DOHH2 (cell line): ENCODE measurements around the gene VWA3B.
"Not testable (repeated sequence)": the region's sequence is repeated elsewhere in the genome, so short reads cannot be mapped to it uniquely, and the experiment has no call there.

Experiments used
- H3F3A ChIP-seq: fragments of 200-600 bp; sonication (generic), shearing (Covaris generic); 2 replicates; pipeline ENCODE4 v1.6.0; 2016; ENCODE audit warnings: antibody characterized with exemption, mild to moderate bottlenecking; ENCODE audit not compliant: control insufficient read depth, insufficient read depth
- H3K27ac ChIP-seq: fragments of 200-600 bp; sonication (generic); 2 replicates; pipeline ENCODE4 v1.5.1; 2014; ENCODE audit warnings: low read depth, mild to moderate bottlenecking, low read length, moderate library complexity
- H3K27me3 ChIP-seq: fragments of 200-600 bp; sonication (generic); 2 replicates; pipeline ENCODE4 v1.6.1; 2014; ENCODE audit warnings: mild to moderate bottlenecking, low read length, mixed read lengths; ENCODE audit not compliant: control insufficient read depth
- H3K36me3 ChIP-seq: fragments of 200-600 bp; sonication (generic); 2 replicates; pipeline ENCODE4 v1.6.1; 2014; ENCODE audit warnings: mild to moderate bottlenecking, low read length, moderate library complexity, mixed read lengths; ENCODE audit not compliant: control insufficient read depth
- H3K4me1 ChIP-seq: fragments of 200-600 bp; sonication (generic); 2 replicates; pipeline ENCODE4 v1.6.1; 2014; ENCODE audit warnings: mild to moderate bottlenecking, low read length, mixed read lengths; ENCODE audit not compliant: control insufficient read depth
- H3K4me2 ChIP-seq: fragments of 200-600 bp; sonication (generic); 2 replicates; pipeline ENCODE4 v1.6.0; 2014; ENCODE audit warnings: mild to moderate bottlenecking, low read length, moderate library complexity
- H3K4me3 ChIP-seq: fragments of 200-600 bp; sonication (generic); 2 replicates; pipeline ENCODE4 v1.5.1; 2014; ENCODE audit warnings: mild to moderate bottlenecking, low read length, mixed read lengths
- H3K79me2 ChIP-seq: fragments of 200-600 bp; sonication (generic); 2 replicates; pipeline ENCODE4 v1.6.1; 2014; ENCODE audit warnings: mild to moderate bottlenecking, low read length, mixed read lengths; ENCODE audit not compliant: control insufficient read depth
- H3K9me2 ChIP-seq: fragments of 200-600 bp; sonication (generic); replicated peaks from 2 replicates; pipeline ENCODE4 v1.6.1; 2014; ENCODE audit warnings: mild to moderate bottlenecking, low read length, mixed read lengths; ENCODE audit not compliant: control insufficient read depth
- H3K9me3 ChIP-seq: fragments of 200-600 bp; sonication (generic); 2 replicates; pipeline ENCODE4 v1.6.1; 2014; ENCODE audit warnings: antibody characterized with exemption, low read length, mixed read lengths; ENCODE audit not compliant: control insufficient read depth, insufficient read depth
- H4K20me1 ChIP-seq: fragments of 200-600 bp; sonication (generic); 2 replicates; pipeline ENCODE4 v1.6.0; 2014; ENCODE audit warnings: low read depth, mild to moderate bottlenecking, antibody characterized with exemption, low read length, moderate library complexity; ENCODE audit not compliant: control insufficient read depth, insufficient read depth
- CTCF ChIP-seq: fragments of 200-600 bp; sonication (generic); IDR thresholded peaks from one replicate; pipeline ENCODE4 v1.5.1; 2014; ENCODE audit warnings: antibody characterized with exemption, mild to moderate bottlenecking, low read depth, low read length; ENCODE audit not compliant: poor library complexity, severe bottlenecking
- EZH2phosphoT487 ChIP-seq: fragments of 200-600 bp; sonication (generic); IDR thresholded peaks from 2 replicates; pipeline ENCODE4 v1.6.1; 2017; ENCODE audit warnings: borderline replicate concordance, mild to moderate bottlenecking, antibody characterized with exemption, low read length, moderate library complexity, mixed read lengths

Gene VWA3B

DNA sequence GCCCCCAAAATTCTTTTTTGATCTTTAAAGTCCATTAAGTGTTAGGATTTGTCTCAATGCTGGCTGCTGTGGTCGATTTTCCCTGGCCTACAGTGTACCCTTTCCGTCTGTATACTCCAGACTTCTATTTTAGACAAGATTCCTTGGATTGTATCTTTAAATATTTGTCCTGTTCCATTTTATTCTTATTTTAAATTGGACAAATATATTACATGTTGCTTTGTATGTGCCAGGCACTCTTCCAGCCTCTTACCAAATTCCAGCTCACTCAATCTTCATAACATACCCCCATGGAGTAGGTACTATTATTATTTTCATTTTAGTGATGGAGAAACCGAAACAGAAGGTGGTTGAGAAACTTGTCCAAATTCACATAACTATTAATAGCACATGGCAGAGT, 58.1 kb downstream of the VWA3B start:
- Histone ChIP-seq H3K27ac (no peak overlapping the region), H3K4me2 (no peak overlapping the region), H3F3A (no peaks in the 10 kb centered on the region), H3K9me3 (no peaks in the 10 kb centered on the region), H3K9me2 (no peaks in the 10 kb centered on the region), H3K79me2 (no peaks in the 10 kb centered on the region), H3K36me3 (no peaks in the 10 kb centered on the region), H3K4me1 (no peaks in the 10 kb centered on the region), H3K4me3 (no peak overlapping the region), H4K20me1 (no peaks in the 10 kb centered on the region), H3K27me3 (no peaks in the 10 kb centered on the region)
- TF ChIP-seq CTCF (no peak), EZH2phosphoT487 (no peak)

- not testable (repeated sequence) for H3K4me2 ChIP-seq, H3K9me3 ChIP-seq, H3K36me3 ChIP-seq, H3K27me3 ChIP-seq, H3K79me2 ChIP-seq, H4K20me1 ChIP-seq, H3F3A ChIP-seq, H3K9me2 ChIP-seq, H3K27ac ChIP-seq, H3K4me3 ChIP-seq, H3K4me1 ChIP-seq
These were observed 60.9 kb downstream of the VWA3B start for GRCh38 chr2:98147900-98148299.

- H3K27ac ChIP-seq: no peak overlapping the region
- H3K4me2 ChIP-seq: no peak overlapping the region
- no peaks in the 10 kb centered on the region for H3K79me2 ChIP-seq
- H3K9me2 ChIP-seq: no peaks in the 10 kb centered on the region
- no peaks in the 10 kb centered on the region for H3K9me3 ChIP-seq
- no peak for TF ChIP-seq EZH2phosphoT487
- no peak for TF ChIP-seq CTCF
- no peak overlapping the region for H3K4me3 ChIP-seq
- no peaks in the 10 kb centered on the region for H4K20me1 ChIP-seq
- no peaks in the 10 kb centered on the region for H3F3A ChIP-seq
- no peaks in the 10 kb centered on the region for H3K27me3 ChIP-seq
- no peaks in the 10 kb centered on the region for H3K36me3 ChIP-seq
- no peaks in the 10 kb centered on the region for H3K4me1 ChIP-seq
These were observed 61.8 kb downstream of the VWA3B start for GRCh38 chr2:98148595-98149332.

DNA sequence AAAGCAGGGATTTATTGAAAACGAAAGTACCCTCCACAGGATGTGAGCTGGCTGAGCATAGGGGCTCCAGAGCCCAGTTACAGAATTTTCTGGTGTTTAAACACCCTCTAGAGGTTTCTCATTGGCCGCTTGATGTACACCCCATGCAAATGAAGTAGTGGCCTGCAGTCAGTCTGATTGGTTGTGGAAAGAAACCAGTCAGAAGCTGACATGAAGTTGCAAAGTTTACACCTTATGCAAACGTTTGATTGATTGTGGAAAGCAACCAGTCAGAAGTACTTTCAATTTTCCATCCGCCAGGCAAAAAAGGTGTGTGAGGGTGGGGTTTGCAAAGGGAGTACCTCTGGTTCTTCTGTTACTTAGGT, 62.3 kb downstream of the VWA3B start:
- Histone ChIP-seq H3K9me2 (no peaks in the 10 kb centered on the region), H3K9me3 (no peaks in the 10 kb centered on the region), H3K27me3 (no peaks in the 10 kb centered on the region), H4K20me1 (no peaks in the 10 kb centered on the region), H3K79me2 (no peaks in the 10 kb centered on the region), H3K36me3 (no peaks in the 10 kb centered on the region), H3F3A (no peaks in the 10 kb centered on the region), H3K4me1 (no peaks in the 10 kb centered on the region), H3K4me2 (no peak overlapping the region), H3K4me3 (no peak overlapping the region), H3K27ac (no peak overlapping the region)
- TF ChIP-seq CTCF: no peak
- no peak for TF ChIP-seq EZH2phosphoT487
